Measurements from ENCODE around the gene MYH15.

- TF ChIP-seq, protein P1, sequence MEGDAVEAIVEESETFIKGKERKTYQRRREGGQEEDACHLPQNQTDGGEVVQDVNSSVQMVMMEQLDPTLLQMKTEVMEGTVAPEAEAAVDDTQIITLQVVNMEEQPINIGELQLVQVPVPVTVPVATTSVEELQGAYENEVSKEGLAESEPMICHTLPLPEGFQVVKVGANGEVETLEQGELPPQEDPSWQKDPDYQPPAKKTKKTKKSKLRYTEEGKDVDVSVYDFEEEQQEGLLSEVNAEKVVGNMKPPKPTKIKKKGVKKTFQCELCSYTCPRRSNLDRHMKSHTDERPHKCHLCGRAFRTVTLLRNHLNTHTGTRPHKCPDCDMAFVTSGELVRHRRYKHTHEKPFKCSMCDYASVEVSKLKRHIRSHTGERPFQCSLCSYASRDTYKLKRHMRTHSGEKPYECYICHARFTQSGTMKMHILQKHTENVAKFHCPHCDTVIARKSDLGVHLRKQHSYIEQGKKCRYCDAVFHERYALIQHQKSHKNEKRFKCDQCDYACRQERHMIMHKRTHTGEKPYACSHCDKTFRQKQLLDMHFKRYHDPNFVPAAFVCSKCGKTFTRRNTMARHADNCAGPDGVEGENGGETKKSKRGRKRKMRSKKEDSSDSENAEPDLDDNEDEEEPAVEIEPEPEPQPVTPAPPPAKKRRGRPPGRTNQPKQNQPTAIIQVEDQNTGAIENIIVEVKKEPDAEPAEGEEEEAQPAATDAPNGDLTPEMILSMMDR (IDR thresholded peaks at IDR 0.05): peak; percentile 17 to 71 (median 56)
- TF ChIP-seq POLR2A (IDR thresholded peaks at IDR 0.05): no peak
Measured at GRCh38 chr3:108477511-108478147, 32.8 kb downstream of the MYH15 start.

Measured in breast epithelium (tissue), 3 donors.